ENCODE data around the gene AGAP2.

AGAP2 gene

DNA sequence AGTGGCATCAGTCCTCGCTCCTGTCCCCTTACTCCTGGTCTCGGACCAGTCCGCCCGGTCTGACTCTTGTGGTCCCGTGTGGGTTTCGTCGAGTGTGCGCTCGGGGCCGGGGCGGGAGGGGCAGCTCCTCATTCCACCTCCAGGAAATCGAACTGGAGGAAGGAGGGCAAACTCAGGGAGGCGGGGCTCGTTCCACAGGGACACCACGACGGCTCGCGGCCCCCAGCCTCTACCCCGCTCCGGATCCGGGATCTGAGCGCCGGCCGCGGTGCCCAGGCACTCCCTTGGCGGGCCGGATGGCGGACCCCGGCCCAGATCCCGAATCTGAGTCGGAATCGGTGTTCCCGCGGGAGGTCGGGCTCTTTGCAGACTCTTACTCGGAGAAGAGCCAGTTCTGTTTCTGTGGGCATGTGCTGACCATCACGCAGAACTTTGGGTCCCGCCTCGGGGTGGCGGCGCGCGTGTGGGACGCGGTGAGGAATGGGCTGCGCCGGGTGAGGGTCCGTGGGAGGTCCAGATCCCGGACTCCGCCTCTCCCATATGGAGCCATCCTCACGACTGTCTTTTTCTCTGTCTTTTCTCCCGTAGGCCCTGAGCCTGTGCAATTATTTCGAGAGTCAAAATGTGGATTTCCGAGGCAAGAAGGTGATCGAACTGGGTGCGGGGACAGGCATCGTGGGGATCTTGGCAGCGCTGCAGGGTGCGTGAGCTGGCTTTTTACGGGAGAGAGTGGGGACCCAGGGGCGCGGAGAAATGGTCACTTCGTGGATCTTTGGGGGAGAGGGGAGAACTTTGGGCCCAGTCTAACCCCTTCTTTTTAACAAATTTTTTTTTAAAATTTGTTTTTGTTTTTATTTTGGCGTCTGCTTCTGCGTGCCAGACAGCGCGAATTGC is 34.1 kb upstream of the AGAP2 start, which contains the start of gene EEF1AKMT3:
Gene EEF1AKMT3 (plus strand): TSS at position 186 of the 894 bp plus-strand sequence. CDS start 111 bp downstream, at position 297.
- Histone ChIP-seq H4K20me1 (ENCODE audit: insufficient read depth, low read length, poor library complexity, severe bottlenecking) (no peaks in the 10 kb centered on the region), H3K4me2 (ENCODE audit: low read depth, low read length, poor library complexity, severe bottlenecking) (peak within 1 kb of the TSS; percentile 95), H3K4me3 (ENCODE audit: low read length, poor library complexity, severe bottlenecking) (peak within 1 kb of the TSS; percentile 80), H3F3A (ENCODE audit: low read depth) (no peaks in the 10 kb centered on the region), H3K79me2 (ENCODE audit: insufficient read depth, low read length) (peaks cover 17% of the 10 kb centered on the region), H3K9me2 (replicated peaks; ENCODE audit: low read depth, low read length) (no peaks in the 10 kb centered on the region), H3K4me1 (ENCODE audit: insufficient read depth, low read length, poor library complexity, severe bottlenecking) (peaks cover 11% of the 10 kb centered on the region), H3K9ac (ENCODE audit: low read depth, low read length, poor library complexity, severe bottlenecking) (peak within 1 kb of the TSS; percentile 95), H3K27me3 (ENCODE audit: insufficient read depth, low read length, poor library complexity, severe bottlenecking) (no peaks in the 10 kb centered on the region), H3K9me3 (ENCODE audit: insufficient read depth, low read depth, low read length) (no peaks in the 10 kb centered on the region), H2AFZ (ENCODE audit: low read length) (peak within 1 kb of the TSS; percentile 80), H3K36me3 (ENCODE audit: insufficient read depth, low read length) (no peaks in the 10 kb centered on the region)
- TF ChIP-seq EZH2phosphoT487 (IDR thresholded peaks at IDR 0.05; ENCODE audit: borderline replicate concordance) (no peak), CTCF (conservative IDR thresholded peaks at IDR 0.05; ENCODE audit: low read length) (no peak)

GRCh38 chr12:57771873-57772428 is 33.4 kb upstream of the AGAP2 start, which contains the start of gene METTL1:
METTL1 (minus strand) TSS chr12:57772105; CDS start chr12:57772083, 22 bp downstream.
- no peaks in the 10 kb centered on the region for H3K27me3 ChIP-seq (ENCODE audit: insufficient read depth, low read length, poor library complexity, severe bottlenecking)
- TF ChIP-seq CTCF (conservative IDR thresholded peaks at IDR 0.05; ENCODE audit: low read length) (no peak), EZH2phosphoT487 (IDR thresholded peaks at IDR 0.05; ENCODE audit: borderline replicate concordance) (no peak)

GRCh38 chr12:57771236-57771872 is 32.8 kb upstream of the AGAP2 start:
- no peaks in the 10 kb centered on the region for H3K27me3 ChIP-seq (ENCODE audit: insufficient read depth, low read length, poor library complexity, severe bottlenecking)
- peak overlapping the region; percentile 95 for H3K9ac ChIP-seq (ENCODE audit: low read depth, low read length, poor library complexity, severe bottlenecking)
- H2AFZ ChIP-seq (ENCODE audit: low read length): peak overlapping the region; percentile 80
- H3K4me3 ChIP-seq (ENCODE audit: low read length, poor library complexity, severe bottlenecking): peak overlapping the region; percentile 80
- peak overlapping the region; percentile 95 for H3K4me2 ChIP-seq (ENCODE audit: low read depth, low read length, poor library complexity, severe bottlenecking)
- H3K9me3 ChIP-seq (ENCODE audit: insufficient read depth, low read depth, low read length): no peaks in the 10 kb centered on the region
- no peaks in the 10 kb centered on the region for H3K36me3 ChIP-seq (ENCODE audit: insufficient read depth, low read length)
- no peaks in the 10 kb centered on the region for H4K20me1 ChIP-seq (ENCODE audit: insufficient read depth, low read length, poor library complexity, severe bottlenecking)
- no peaks in the 10 kb centered on the region for H3K9me2 ChIP-seq (replicated peaks; ENCODE audit: low read depth, low read length)
- H3K4me1 ChIP-seq (ENCODE audit: insufficient read depth, low read length, poor library complexity, severe bottlenecking): peaks cover 11% of the 10 kb centered on the region
- TF ChIP-seq CTCF (conservative IDR thresholded peaks at IDR 0.05; ENCODE audit: low read length) (no peak), EZH2phosphoT487 (IDR thresholded peaks at IDR 0.05; ENCODE audit: borderline replicate concordance) (no peak)
- peaks cover 17% of the 10 kb centered on the region for H3K79me2 ChIP-seq (ENCODE audit: insufficient read depth, low read length)
- no peaks in the 10 kb centered on the region for H3F3A ChIP-seq (ENCODE audit: low read depth)

More at GRCh38 chr12:57771873-57772428, 33.4 kb upstream of the AGAP2 start, which contains the start of gene METTL1:
- Histone ChIP-seq H3K36me3 (ENCODE audit: insufficient read depth, low read length) (no peaks in the 10 kb centered on the region), H4K20me1 (ENCODE audit: insufficient read depth, low read length, poor library complexity, severe bottlenecking) (no peaks in the 10 kb centered on the region), H3F3A (ENCODE audit: low read depth) (no peaks in the 10 kb centered on the region), H3K9me3 (ENCODE audit: insufficient read depth, low read depth, low read length) (no peaks in the 10 kb centered on the region), H3K4me1 (ENCODE audit: insufficient read depth, low read length, poor library complexity, severe bottlenecking) (peaks cover 11% of the 10 kb centered on the region), H3K4me3 (ENCODE audit: low read length, poor library complexity, severe bottlenecking) (peak within 1 kb of the TSS; percentile 80), H3K9me2 (replicated peaks; ENCODE audit: low read depth, low read length) (no peaks in the 10 kb centered on the region), H3K9ac (ENCODE audit: low read depth, low read length, poor library complexity, severe bottlenecking) (peak within 1 kb of the TSS; percentile 95), H3K4me2 (ENCODE audit: low read depth, low read length, poor library complexity, severe bottlenecking) (peak within 1 kb of the TSS; percentile 95), H2AFZ (ENCODE audit: low read length) (peak within 1 kb of the TSS; percentile 80), H3K79me2 (ENCODE audit: insufficient read depth, low read length) (peaks cover 17% of the 10 kb centered on the region)

Measured in Loucy (cell line).